Neuronal stem cell (in vitro differentiated cells): ENCODE data around the gene TBC1D16.

Source experiments
- DNase-seq: peaks from one replicate; pipeline ENCODE4 v3.0.0-alpha.2; 2013; ENCODE audit warnings: low spot score
- H2AFZ ChIP-seq: one replicate; pipeline ENCODE4 v1.6.1; 2013; ENCODE audit warnings: mild to moderate bottlenecking, low read length, inconsistent platforms
- H2AK5ac ChIP-seq: 2 replicates; pipeline ENCODE4 v1.6.1; 2013; ENCODE audit warnings: low read depth, mild to moderate bottlenecking, inconsistent platforms, low read length, moderate library complexity, mixed read lengths
- H2BK120ac ChIP-seq: 2 replicates; pipeline ENCODE4 v1.6.1; 2013; ENCODE audit warnings: low read depth, mild to moderate bottlenecking, inconsistent platforms, low read length, moderate library complexity, mixed read lengths
- H2BK12ac ChIP-seq: one replicate; pipeline ENCODE4 v1.6.1; 2013; ENCODE audit warnings: low read length, inconsistent platforms
- H2BK15ac ChIP-seq: 2 replicates; pipeline ENCODE4 v1.6.1; 2013; ENCODE audit warnings: mild to moderate bottlenecking, low read length, inconsistent platforms, mixed read lengths
- H2BK5ac ChIP-seq: one replicate; pipeline ENCODE4 v1.6.1; 2013; ENCODE audit warnings: inconsistent platforms, mild to moderate bottlenecking, low read length, moderate library complexity
- H3K14ac ChIP-seq: one replicate; pipeline ENCODE4 v1.6.1; 2013; ENCODE audit warnings: low read length, inconsistent platforms
- H3K18ac ChIP-seq: 2 replicates; pipeline ENCODE4 v1.6.1; 2013; ENCODE audit warnings: low read length, inconsistent platforms
- H3K23ac ChIP-seq: 2 replicates; pipeline ENCODE4 v1.6.1; 2013; ENCODE audit warnings: low read depth, mild to moderate bottlenecking, mixed read lengths, low read length, inconsistent platforms; ENCODE audit not compliant: poor library complexity
- H3K27ac ChIP-seq: replicated peaks from 3 replicates; pipeline ENCODE4 v1.5.1; 2013; ENCODE audit warnings: low read length, inconsistent platforms
- H3K27me3 ChIP-seq, 3 experiments: 2 replicates each; pipeline ENCODE4 v1.6.1; 2013; ENCODE audit warnings: low read length in 3 of 3, mild to moderate bottlenecking in 2 of 3, inconsistent platforms in 1 of 3, low read depth in 1 of 3, mixed read lengths in 1 of 3, moderate library complexity in 1 of 3; ENCODE audit not compliant: control insufficient read depth in 3 of 3, insufficient read depth in 3 of 3
- H3K36me3 ChIP-seq, 2 donors: replicated peaks in 1 of 2; 2 replicates each; pipeline ENCODE4 v1.6.1; 2013; ENCODE audit warnings: low read length in 2 of 2; ENCODE audit not compliant: control insufficient read depth in 2 of 2, insufficient read depth in 2 of 2
- H3K4ac ChIP-seq: 2 replicates; pipeline ENCODE4 v1.6.1; 2013; ENCODE audit warnings: inconsistent platforms, mild to moderate bottlenecking, low read length, moderate library complexity
- H3K4me1 ChIP-seq, 2 donors: 1 replicate in 1 of 2; 2 replicates in 1 of 2; pipeline ENCODE4 v1.6.1; 2013; ENCODE audit warnings: low read length in 2 of 2, low read depth in 1 of 2; ENCODE audit not compliant: control insufficient read depth in 2 of 2, insufficient read depth in 1 of 2
- H3K4me2 ChIP-seq: one replicate; pipeline ENCODE4 v1.6.1; 2013; ENCODE audit warnings: mild to moderate bottlenecking, low read length, inconsistent platforms; ENCODE audit not compliant: insufficient read depth, poor library complexity, severe bottlenecking
- H3K4me3 ChIP-seq, 2 donors: 2 replicates each; pipeline ENCODE4 v1.5.1; 2013; ENCODE audit warnings: low read length in 2 of 2, mild to moderate bottlenecking in 2 of 2, inconsistent platforms in 1 of 2, moderate library complexity in 1 of 2
- H3K79me1 ChIP-seq: one replicate; pipeline ENCODE4 v1.6.1; 2013; ENCODE audit warnings: low read depth, mild to moderate bottlenecking, inconsistent platforms, low read length, moderate library complexity
- H3K9ac ChIP-seq: one replicate; pipeline ENCODE4 v1.6.1; 2013; ENCODE audit warnings: mild to moderate bottlenecking, low read depth, low read length, inconsistent platforms; ENCODE audit not compliant: poor library complexity
- H3K9me3 ChIP-seq, 2 donors: replicated peaks in 1 of 2; 2 replicates each; pipeline versions ENCODE3 to v1.6.1; 2013; ENCODE audit warnings: low read length in 2 of 2, mild to moderate bottlenecking in 2 of 2, inconsistent platforms in 1 of 2, low read depth in 1 of 2, mixed read lengths in 1 of 2, moderate library complexity in 1 of 2; ENCODE audit not compliant: control insufficient read depth in 2 of 2, insufficient read depth in 1 of 2
- H4K8ac ChIP-seq: one replicate; pipeline ENCODE4 v1.6.1; 2013; ENCODE audit warnings: low read depth, mild to moderate bottlenecking, inconsistent platforms, low read length, moderate library complexity
- H4K91ac ChIP-seq: one replicate; pipeline ENCODE4 v1.6.1; 2013; ENCODE audit warnings: low read length, low read depth, mild to moderate bottlenecking, inconsistent platforms; ENCODE audit not compliant: poor library complexity
- WGBS, 2 donors: extraction: QIAGEN DNeasy Blood & Tissue Kit; methylation state at CpG; one replicate each; pipeline ENCODE4 v1.1.7; 2013; ENCODE audit warnings: missing lambda C conversion rate in 2 of 2, mixed read lengths in 1 of 2; ENCODE audit not compliant: insufficient read length in 2 of 2, insufficient replicate concordance in 1 of 2; ENCODE audit errors: extremely low coverage in 2 of 2; 5-methylcytosine and 5-hydroxymethylcytosine counted together

Gene TBC1D16

GRCh38 chr17:79948945-79949655, 86.6 kb downstream of the TBC1D16 start:
- no peak overlapping the region for H2AFZ ChIP-seq
- H2BK12ac ChIP-seq = peak overlapping the region; percentile 64
- H2BK15ac ChIP-seq = peak overlapping the region; percentile 93
- DNase-seq = no peak
- H2BK120ac ChIP-seq = no peak overlapping the region
- peak overlapping the region; percentile 82 for H3K14ac ChIP-seq
- H3K4me1 ChIP-seq = peaks cover 38 to 40% of the 10 kb centered on the region in 2 donors
- H3K23ac ChIP-seq = peak overlapping the region; percentile 52
- peaks cover 18 to 54% of the 10 kb centered on the region in 2 donors for H3K36me3 ChIP-seq
- peak overlapping the region; percentile 24 for H3K9ac ChIP-seq
- peak overlapping the region; percentile 2 for H2BK5ac ChIP-seq
- H4K8ac ChIP-seq = no peak overlapping the region
- H3K9me3 ChIP-seq = no peaks in the 10 kb centered on the region
- peak overlapping the region; percentile 89 for H2AK5ac ChIP-seq
- H3K27me3 ChIP-seq = no peaks in the 10 kb centered on the region
- peak overlapping the region; percentile 87 for H3K4me2 ChIP-seq
- H3K79me1 ChIP-seq = peaks cover 2% of the 10 kb centered on the region
- peak overlapping the region; percentile 92 for H3K18ac ChIP-seq
- H3K27ac ChIP-seq = no peak overlapping the region
- no CpG with 5 or more reads among the region's 29 CpGs for WGBS, 2 donors
- no peak overlapping the region for H4K91ac ChIP-seq
- H3K4ac ChIP-seq = peak overlapping the region; percentile 4
- H3K4me3 ChIP-seq = peak overlapping the region in 1 of 2 donors; percentile 24

- peak overlapping the region; percentile 92 for H3K18ac ChIP-seq
- no peaks in the 10 kb centered on the region for H3K9me3 ChIP-seq
- H3K27me3 ChIP-seq = no peaks in the 10 kb centered on the region
- peak overlapping the region; percentile 2 for H2BK5ac ChIP-seq
- H3K4me3 ChIP-seq = no peak overlapping the region
- H3K27ac ChIP-seq = no peak overlapping the region
- no peak overlapping the region for H4K91ac ChIP-seq
- H3K23ac ChIP-seq = peak overlapping the region; percentile 35
- peaks cover 38 to 45% of the 10 kb centered on the region in 2 donors for H3K4me1 ChIP-seq
- no peak overlapping the region for H2BK12ac ChIP-seq
- H4K8ac ChIP-seq = no peak overlapping the region
- no peak overlapping the region for H3K4me2 ChIP-seq
- peak overlapping the region; percentile 89 for H2AK5ac ChIP-seq
- no peak for DNase-seq
- H3K36me3 ChIP-seq = peaks cover 24 to 61% of the 10 kb centered on the region in 2 donors
- H2AFZ ChIP-seq = no peak overlapping the region
- H3K14ac ChIP-seq = no peak overlapping the region
- H3K4ac ChIP-seq = no peak overlapping the region
- WGBS, 2 donors = no CpG with 5 or more reads among the region's 10 CpGs
- H2BK15ac ChIP-seq = no peak overlapping the region
- H2BK120ac ChIP-seq = no peak overlapping the region
- peaks cover 2% of the 10 kb centered on the region for H3K79me1 ChIP-seq
- H3K9ac ChIP-seq = no peak overlapping the region
Measured at GRCh38 chr17:79948406-79948944, 87.2 kb downstream of the TBC1D16 start.

- Histone ChIP-seq H2AFZ (no peak overlapping the region), H4K8ac (no peak overlapping the region), H2BK120ac (no peak overlapping the region), H3K4me3 (peak overlapping the region in 1 of 2 donors; percentile 27), H3K27me3 (no peaks in the 10 kb centered on the region), H3K27ac (no peak overlapping the region), H3K9ac (peak overlapping the region; percentile 27), H3K18ac (peak overlapping the region; percentile 61), H4K91ac (peak overlapping the region; percentile 46), H3K4me2 (no peak overlapping the region), H3K14ac (no peak overlapping the region), H2BK15ac (no peak overlapping the region), H3K4ac (no peak overlapping the region), H3K23ac (peak overlapping the region; percentile 68), H3K9me3 (no peaks in the 10 kb centered on the region), H3K79me1 (peaks cover 2% of the 10 kb centered on the region), H2BK12ac (no peak overlapping the region), H2AK5ac (peak overlapping the region; percentile 66), H3K4me1 (peaks cover 31 to 49% of the 10 kb centered on the region in 2 donors), H3K36me3 (peaks cover 26 to 70% of the 10 kb centered on the region in 2 donors), H2BK5ac (no peak overlapping the region)
- no CpG with 5 or more reads among the region's 31 CpGs for WGBS, 2 donors
- DNase-seq = no peak
Measured at GRCh38 chr17:79947351-79948031, 88.2 kb downstream of the TBC1D16 start.
